Panc1 (cell line): ENCODE data around the gene PGPEP1. TPM values are rescaled to one million over a fixed set of nuclear protein-coding genes. Genes with fewer than 3 reads are reported as not detected.
A peak's percentile ranks its signal among the peaks of the same experiment; 100 is the strongest.
"Not testable (repeated sequence)": the region's sequence is repeated elsewhere in the genome, so short reads cannot be mapped to it uniquely, and the experiment has no call there.

ENCODE experiments used
- ATAC-seq: fragments of 200-7000 bp; cut with Tn5 transposase; 2 replicates; pipeline ENCODE4 v1.9.1; 2020; ENCODE audit warnings: mild to moderate bottlenecking, moderate library complexity
- BruUV-seq: library from RNA; stranded (reverse); fragments of 400-500 nt; replicated peaks from 2 replicates; lab custom pipeline; 2021; lab: Mats Ljungman, UMichigan
- CTCF ChIA-PET: fragments of 300-600 bp; sonication (Branson Sonifier 250); formaldehyde crosslinking; loops from one replicate; lab custom pipeline; 2022; ENCODE audit warnings: antibody characterized with exemption; lab: Charles Lee
- POLR2A ChIA-PET: fragments of 300-600 bp; sonication (Branson Sonifier 250); formaldehyde crosslinking; loops from one replicate; lab custom pipeline; 2022; ENCODE audit warnings: antibody characterized with exemption; lab: Charles Lee
- DNase-seq: peaks from one replicate; pipeline ENCODE4 v3.0.0-alpha.2; 2010; ENCODE audit warnings: low read depth, low spot score
- H3K27ac ChIP-seq: 2 replicates; pipeline ENCODE4 v1.5.1; 2011; ENCODE audit warnings: mild to moderate bottlenecking, low read length, inconsistent platforms
- H3K27me3 ChIP-seq: fragments of 200-500 bp; sonication (Bioruptor generic); 2 replicates; pipeline ENCODE4 v1.6.0; 2014; ENCODE audit warnings: low read length, inconsistent platforms; ENCODE audit not compliant: control insufficient read depth, insufficient read depth
- H3K36me3 ChIP-seq: fragments of 200-500 bp; sonication (Bioruptor generic); 2 replicates; pipeline ENCODE4 v1.5.1; 2014; ENCODE audit warnings: inconsistent platforms, mild to moderate bottlenecking, low read length, moderate library complexity; ENCODE audit not compliant: control insufficient read depth, insufficient read depth
- H3K4me1 ChIP-seq: 2 replicates; pipeline ENCODE4 v1.5.1; 2011; ENCODE audit warnings: inconsistent platforms, mild to moderate bottlenecking, low read length, moderate library complexity; ENCODE audit not compliant: control insufficient read depth, insufficient read depth
- H3K4me3 ChIP-seq, 2 experiments: 2 replicates each; pipeline ENCODE4 v1.5.1; 2011 to 2012; ENCODE audit warnings: low read depth in 2 of 2, low read length in 2 of 2, mild to moderate bottlenecking in 2 of 2, inconsistent platforms in 1 of 2, moderate library complexity in 1 of 2
- H3K9me3 ChIP-seq: fragments of 200-500 bp; sonication (Bioruptor generic); 2 replicates; pipeline ENCODE4 v1.5.1; 2014; ENCODE audit warnings: low read depth, mild to moderate bottlenecking, inconsistent platforms, low read length, moderate library complexity; ENCODE audit not compliant: control insufficient read depth, insufficient read depth
- CTCF ChIP-seq: fragments of 450-650 bp; IDR thresholded peaks from 2 replicates; pipeline ENCODE4 v1.5.1; 2017; ENCODE audit warnings: mild to moderate bottlenecking
- POLR2AphosphoS5 ChIP-seq: IDR thresholded peaks from 2 replicates; pipeline ENCODE4 v1.6.1; 2012; ENCODE audit warnings: mild to moderate bottlenecking, low read depth, low read length, moderate library complexity
- REST ChIP-seq, 2 experiments: IDR thresholded peaks; 2 replicates each; pipeline ENCODE4 v1.6.1; 2011 to 2012; ENCODE audit warnings: low read depth in 2 of 2, control low read depth in 1 of 2, low read length in 1 of 2, mild to moderate bottlenecking in 1 of 2, moderate library complexity in 1 of 2; ENCODE audit not compliant: insufficient read depth in 1 of 2
- SIN3A ChIP-seq: IDR thresholded peaks from 2 replicates; pipeline ENCODE4 v1.6.1; 2012; ENCODE audit warnings: low read depth, mild to moderate bottlenecking, low read length, moderate library complexity, borderline replicate concordance; ENCODE audit not compliant: insufficient read depth
- TCF7L2 ChIP-seq: IDR thresholded peaks from 2 replicates; pipeline ENCODE4 v1.6.1; 2011; ENCODE audit warnings: mild to moderate bottlenecking, low read depth, low read length, inconsistent platforms
- in situ Hi-C: cut with HindIII; loops from 2 replicates; pipeline ENCODE4 v1.10.0; 2016; ENCODE audit warnings: low sequenced_read_pairs, low pct_unique_long_range_greater_than_20kb
- intact Hi-C: fragments of 100-400 bp; cut with micrococcal nuclease; formaldehyde crosslinking; loops from one replicate; pipeline ENCODE4 v1.10.0; 2022; ENCODE audit not compliant: unreplicated experiment
- total RNA-seq: library from RNA; stranded (reverse); gene quantifications from one replicate; pipeline ENCODE4 v1.2.1, GENCODE V29; 2021; ENCODE audit not compliant: unreplicated experiment

The PGPEP1 gene
- total RNA-seq, 1 experiment from 2014 or later, result 36.3 TPM

- in situ Hi-C loops (no loop called here), intact Hi-C loops (no loop called here)
- no peaks in the 10 kb centered on the region for H3K36me3 ChIP-seq
- H3K4me3 ChIP-seq, result no peak overlapping the region
- peak overlapping the region; percentile 83 for H3K27ac ChIP-seq
- peaks cover 32% of the 10 kb centered on the region for H3K4me1 ChIP-seq
- ATAC-seq, result peak; percentile 90
- no peaks in the 10 kb centered on the region for H3K9me3 ChIP-seq
- TF ChIP-seq TCF7L2 (peak; percentile 94), POLR2AphosphoS5 (peak; percentile 47; the same call in 1 of the 2 replicates), SIN3A (no peak), REST (IDR thresholded peaks at IDR 0.05; ENCODE audit: insufficient read depth in 1 of 2, low read depth in 2 of 2, low read length in 1 of 2) (no peak), CTCF (no peak)
- peak; percentile 96 for DNase-seq
- ChIA-PET CTCF (no interaction called here), POLR2A (no interaction called here)
- H3K27me3 ChIP-seq, result no peaks in the 10 kb centered on the region
- BruUV-seq, result TSS peak; percentile 86
Measured at GRCh38 chr19:18379803-18380747, 39.7 kb downstream of the PGPEP1 start.

GRCh38 chr19:18380843-18381242 lies 40.4 kb downstream of the PGPEP1 start:
- H3K27ac ChIP-seq, result peak overlapping the region; percentile 83
- H3K4me1 ChIP-seq, result peaks cover 39% of the 10 kb centered on the region
- H3K4me3 ChIP-seq, result no peak overlapping the region
- CTCF ChIA-PET, result interaction anchor here (0.6 kb wide), 1 partner anchor 35 kb away, joined by 7 read pairs; no protein-coding TSS in a partner anchor
- ATAC-seq (no peak), DNase-seq (no peak)
- intact Hi-C loops (no loop called here), in situ Hi-C loops (no loop called here)
- POLR2A ChIA-PET, result interaction anchor here (0.7 kb wide), 1 partner anchor 37 kb away, joined by 5 read pairs; no protein-coding TSS in a partner anchor
- no peaks in the 10 kb centered on the region for H3K27me3 ChIP-seq
- no peaks in the 10 kb centered on the region for H3K9me3 ChIP-seq
- no peaks in the 10 kb centered on the region for H3K36me3 ChIP-seq
- no peak for TF ChIP-seq POLR2AphosphoS5
- no peak for TF ChIP-seq TCF7L2
- TF ChIP-seq REST (IDR thresholded peaks at IDR 0.05; ENCODE audit: insufficient read depth in 1 of 2, low read depth in 2 of 2, low read length in 1 of 2), result no peak
- TF ChIP-seq CTCF, result no peak
- no peak for TF ChIP-seq SIN3A
- no TSS peak for BruUV-seq

GRCh38 chr19:18383622-18384021 lies 43.2 kb downstream of the PGPEP1 start:
- POLR2A ChIA-PET, result interaction anchor here (0.5 kb wide), 1 partner anchor 91 kb away, joined by 3 read pairs; no protein-coding TSS in a partner anchor
- in situ Hi-C loops, result not testable (repeated sequence)

More at GRCh38 chr19:18383622-18384021, 43.2 kb downstream of the PGPEP1 start:
- ATAC-seq, H3K27me3 ChIP-seq, CTCF ChIA-PET, H3K36me3 ChIP-seq, DNase-seq, intact Hi-C loops, BruUV-seq, H3K4me3 ChIP-seq, H3K9me3 ChIP-seq: not testable (repeated sequence)
- peak overlapping the region; percentile 77; the same call in 1 of the 2 replicates for H3K27ac ChIP-seq
- H3K4me1 ChIP-seq, result peaks cover 32% of the 10 kb centered on the region
